H1 (cell line): ENCODE data around the gene GALNT12. TPM values are rescaled to one million over a fixed set of nuclear protein-coding genes. Genes with fewer than 3 reads are reported as not detected.

Source experiments
- GTF2F1 ChIP-seq: IDR thresholded peaks from 2 replicates; pipeline ENCODE4 v1.6.1; 2012; ENCODE audit warnings: low read depth, low read length, improper control_type of control experiment, borderline replicate concordance
- RFX5 ChIP-seq: IDR thresholded peaks from 2 replicates; pipeline ENCODE4 v1.6.1; 2011; ENCODE audit warnings: low read depth, low read length, improper control_type of control experiment, borderline replicate concordance
- TCF12 ChIP-seq: IDR thresholded peaks from 2 replicates; pipeline ENCODE4 v1.6.1; 2011; ENCODE audit warnings: low read depth, mild to moderate bottlenecking, low read length
- polyA plus RNA-seq, 7 experiments: library from polyadenylated mRNA; depleted of rRNA in 3 of 7; stranded (reverse) in 5 of 7; unstranded in 2 of 7; fragments of >200 nt in 5 of 7; fragments of 200-250 nt in 2 of 7; gene quantifications; 1 replicate in 5 of 7; 2 replicates in 1 of 7; 4 replicates in 1 of 7; pipeline versions ENCODE4 v1.2.1 to v1.2.3, GENCODE V29; 2011 to 2013; ENCODE audit warnings: missing spikeins in 2 of 7, mixed read lengths in 2 of 7
- total RNA-seq: library from RNA; stranded (reverse); fragmentation: NEBNext Ultra II Directional; extraction: Animal tissue kit (Norgen Biotek cat#: 25700); gene quantifications from 2 replicates; pipeline ENCODE4 v1.2.1, GENCODE V29; 2021

The GALNT12 gene
- total and polyA plus RNA-seq, 2 of the 8 experiments (the other 6 are each of a cell fraction or from before 2014, with no cell fraction given): 16.2 to 19.6 TPM

- no peak for TF ChIP-seq GTF2F1
- no peak for TF ChIP-seq RFX5
- TF ChIP-seq TCF12: no peak
- TF ChIP-seq, all 59 proteins: peak for 0
These were observed 52.5 kb downstream of the GALNT12 start (continued) for GRCh38 chr9:98859941-98860340.
